K562 (cell line): ENCODE measurements around the gene ALKBH2. TPM values are rescaled to one million over a fixed set of nuclear protein-coding genes. Genes with fewer than 3 reads are reported as not detected.

Experiments
- ATAC-seq: fragments of 200-7000 bp; cut with Tn5 transposase; 3 replicates; pipeline ENCODE4 v1.9.1; 2020; ENCODE audit warnings: moderate library complexity
- BruUV-seq: library from RNA; stranded (reverse); fragments of 400-500 nt; replicated peaks from 2 replicates; lab custom pipeline; 2021; lab: Mats Ljungman, UMichigan
- CTCF ChIA-PET: fragments of 300-600 bp; formaldehyde crosslinking; extraction: SDS; loops from one replicate; lab custom pipeline; 2021; ENCODE audit warnings: low intra/inter-chr PET ratio; lab: Yijun Ruan, JAX
- POLR2A ChIA-PET: fragments of 300-600, 350-650 bp; sonication (Branson Sonifier 250); formaldehyde crosslinking; extraction: SDS; loops from one replicate; lab custom pipeline; 2021; ENCODE audit warnings: antibody characterized with exemption, inconsistent platforms; lab: Yijun Ruan, JAX
- DNase-seq, 4 experiments: peaks; one replicate each; pipeline versions ENCODE4 v3.0.0 to v3.0.0-alpha.2; 2011 to 2018; ENCODE audit warnings: low spot score in 3 of 4, mixed read lengths in 3 of 4; ENCODE audit errors: extremely low read depth in 1 of 4
- FAIRE-seq: peaks from 2 replicates; lab custom pipeline; 2011; peaks lifted over from hg19 to GRCh38; lab: Jason Lieb, UNC
- H2AFZ ChIP-seq: 2 replicates; pipeline ENCODE4 v1.6.0; 2011; ENCODE audit warnings: low read depth, low read length, control low read depth, inconsistent platforms
- H3K27ac ChIP-seq: fragments of 200-600 bp; 3 replicates; pipeline ENCODE4 v1.8.0; 2011; ENCODE audit warnings: low read depth, mild to moderate bottlenecking, control low read depth, inconsistent platforms, low read length, moderate library complexity, mixed read lengths; ENCODE audit errors: extremely low read depth
- H3K27me3 ChIP-seq, 2 experiments: fragments of 300-600 bp in 1 of 2; 2 replicates in 1 of 2; 3 replicates in 1 of 2; pipeline versions ENCODE4 v1.6.0 to v1.8.0; 2011; ENCODE audit warnings: inconsistent platforms in 2 of 2, low read length in 2 of 2, mild to moderate bottlenecking in 1 of 2, mixed read lengths in 1 of 2, moderate library complexity in 1 of 2; ENCODE audit not compliant: control insufficient read depth in 2 of 2, insufficient read depth in 2 of 2
- H3K36me3 ChIP-seq: fragments of 300-600 bp; 3 replicates; pipeline ENCODE4 v1.8.0; 2011; ENCODE audit warnings: mild to moderate bottlenecking, low read length, inconsistent platforms; ENCODE audit not compliant: control insufficient read depth, insufficient read depth
- H3K4me1 ChIP-seq, 2 experiments: fragments of 200-600 bp in 1 of 2; replicated peaks in 1 of 2; 2 replicates in 1 of 2; 3 replicates in 1 of 2; pipeline versions ENCODE4 v1.5.1 to v1.8.0; 2011; ENCODE audit warnings: inconsistent platforms in 2 of 2, low read length in 2 of 2, mild to moderate bottlenecking in 1 of 2, mixed read lengths in 1 of 2, moderate library complexity in 1 of 2; ENCODE audit not compliant: control insufficient read depth in 2 of 2, insufficient read depth in 2 of 2
- H3K4me2 ChIP-seq: 2 replicates; pipeline ENCODE4 v1.6.1; 2011; ENCODE audit warnings: low read length, control low read depth, inconsistent platforms, mixed read lengths; ENCODE audit not compliant: insufficient read depth
- H3K4me3 ChIP-seq: fragments of 200-600 bp; sonication (generic), shearing (Covaris generic); 2 replicates; pipeline ENCODE4 v1.5.1; 2016; ENCODE audit warnings: control low read depth, inconsistent platforms
- H3K79me2 ChIP-seq: fragments of 200-600 bp; 3 replicates; pipeline ENCODE4 v1.8.0; 2011; ENCODE audit warnings: low read length, inconsistent platforms; ENCODE audit not compliant: control insufficient read depth, insufficient read depth
- H3K9ac ChIP-seq, 2 experiments: 2 replicates each; pipeline versions ENCODE4 v1.6.0 to v1.6.1; 2011; ENCODE audit warnings: low read depth in 2 of 2, low read length in 2 of 2, control low read depth in 1 of 2, inconsistent platforms in 1 of 2, mild to moderate bottlenecking in 1 of 2, mixed read lengths in 1 of 2; ENCODE audit not compliant: insufficient read depth in 1 of 2
- H3K9me1 ChIP-seq: one replicate; pipeline ENCODE4 v1.6.0; 2011; ENCODE audit warnings: inconsistent platforms, mild to moderate bottlenecking, low read length, moderate library complexity; ENCODE audit not compliant: control insufficient read depth, insufficient read depth
- H3K9me3 ChIP-seq: replicated peaks from 2 replicates; pipeline ENCODE4 v1.5.1; 2011; ENCODE audit warnings: low read depth, low read length, inconsistent platforms; ENCODE audit not compliant: control insufficient read depth, insufficient read depth
- H4K20me1 ChIP-seq: replicated peaks from 2 replicates; pipeline ENCODE4 v1.6.1; 2011; ENCODE audit warnings: low read length, inconsistent platforms, mixed read lengths; ENCODE audit not compliant: control insufficient read depth, insufficient read depth
- AFF4 ChIP-seq: sonication (generic); formaldehyde crosslinking; IDR thresholded peaks from 2 replicates; pipeline ENCODE4 v1.8.0; 2023; ENCODE audit warnings: mild to moderate bottlenecking, missing genetic modification reagents
- CBFA2T3 ChIP-seq: fragments of 450-650 bp; IDR thresholded peaks from 2 replicates; pipeline ENCODE4 v1.6.1; 2017
- DMBX1 ChIP-seq: fragments of 250-450 bp; sonication (Bioruptor Pico); IDR thresholded peaks from 2 replicates; pipeline ENCODE4 v1.8.0; 2022; ENCODE audit warnings: inconsistent platforms, mild to moderate bottlenecking, moderate library complexity, borderline replicate concordance
- GABPB1 ChIP-seq: sonication (generic); formaldehyde crosslinking; IDR thresholded peaks from 2 replicates; pipeline ENCODE4 v1.8.0; 2022; ENCODE audit warnings: mild to moderate bottlenecking, missing genetic modification reagents
- IFI16 ChIP-seq: fragments of 250-450 bp; sonication (Bioruptor Pico); IDR thresholded peaks from 2 replicates; pipeline ENCODE4 v2.1.2; 2022; ENCODE audit warnings: mild to moderate bottlenecking, inconsistent platforms
- KDM5B ChIP-seq: fragments of 200-600 bp; sonication (generic); IDR thresholded peaks from 2 replicates; pipeline ENCODE4 v1.6.1; 2012; ENCODE audit warnings: low read depth, mild to moderate bottlenecking, moderate library complexity, low read length, control low read depth, inconsistent platforms; ENCODE audit not compliant: insufficient replicate concordance
- TRIM28 ChIP-seq: fragments of 450-650 bp; IDR thresholded peaks from 2 replicates; pipeline ENCODE4 v1.6.1; 2017
- XRCC5 ChIP-seq: fragments of 200-400 bp; formaldehyde crosslinking; IDR thresholded peaks from 2 replicates; pipeline ENCODE4 v1.6.1; 2017; ENCODE audit warnings: low read depth, mild to moderate bottlenecking, low read length
- YY1 ChIP-seq, 3 experiments: IDR thresholded peaks; 2 replicates each; pipeline ENCODE4 v1.6.1; 2011; ENCODE audit warnings: low read length in 2 of 3, mild to moderate bottlenecking in 2 of 3, moderate library complexity in 2 of 3, borderline replicate concordance in 1 of 3, control low read depth in 1 of 3, low read depth in 1 of 3; ENCODE audit not compliant: insufficient read depth in 3 of 3, insufficient replicate concordance in 2 of 3, control insufficient read depth in 1 of 3, insufficient read length in 1 of 3; ENCODE audit errors: extremely low read depth in 1 of 3
- ZBTB2 ChIP-seq: fragments of 450-650 bp; IDR thresholded peaks from 2 replicates; pipeline ENCODE4 v1.6.1; 2016; ENCODE audit warnings: antibody characterized with exemption
- ZNF785 ChIP-seq: fragments of 250-450 bp; sonication (Bioruptor Pico); IDR thresholded peaks from 2 replicates; pipeline ENCODE4 v1.4.0; 2020; ENCODE audit warnings: mild to moderate bottlenecking
- WGBS: fragments of 100-300 bp; shearing (Covaris generic); methylation state at CpG from one replicate; pipeline ENCODE4 v1.1.6; 2016; ENCODE audit warnings: low coverage, mixed read lengths; ENCODE audit not compliant: insufficient coverage; ENCODE audit errors: missing lambda C conversion rate; 5-methylcytosine and 5-hydroxymethylcytosine counted together
- in situ Hi-C: fragments of 300-500 bp; cut with MboI; formaldehyde crosslinking; loops from 4 replicates; pipeline ENCODE4 v1.15.0; 2018; ENCODE audit warnings: inconsistent platforms, mixed read lengths
- intact Hi-C: fragments of 100-400 bp; cut with micrococcal nuclease; formaldehyde crosslinking; loops from 2 replicates; pipeline ENCODE4 v1.14.2; 2022
- polyA plus RNA-seq, 8 experiments: library from polyadenylated mRNA; depleted of rRNA in 4 of 8; stranded (reverse) in 5 of 8; unstranded in 3 of 8; fragments of >200 nt; fragmentation: Nextera tagmentation in 2 of 8; fragmentation: Illumina TruSeq in 1 of 8; extraction: Ambion mirVana in 2 of 8; extraction: Trizol in 1 of 8; gene quantifications; 2 replicates each; pipeline versions ENCODE4 v1.2.1 to v1.2.3, GENCODE V29; 2011 to 2014; ENCODE audit warnings: inconsistent platforms in 1 of 8, missing spikeins in 1 of 8
- total RNA-seq, 7 experiments: library from RNA; depleted of rRNA in 6 of 7; stranded (reverse); fragments of >200 nt in 6 of 7; fragmentation: Illumina TruSeq in 2 of 7; extraction: Trizol in 2 of 7; gene quantifications; 2 replicates each; pipeline versions ENCODE4 v1.2.1 to v1.2.3, GENCODE V29; 2011 to 2021; ENCODE audit warnings: low replicate concordance in 1 of 7

The ALKBH2 gene
- total and polyA plus RNA-seq, 9 of the 15 experiments (the other 6 are each of a cell fraction or from before 2014, with no cell fraction given): 5.9 to 56.1 (median 41.9) TPM

- DNase-seq (no peak), FAIRE-seq (no peak), ATAC-seq (no peak)
- Histone ChIP-seq H3K9me3 (no peaks in the 10 kb centered on the region), H3K4me2 (no peak overlapping the region), H3K9ac (no peak overlapping the region), H3K4me1 (0 out of 5 replicates have a peak, but pooled peaks cover 0 to under 1% of the 10 kb centered on the region in 2 experiments), H3K27ac (no peak overlapping the region), H4K20me1 (no peaks in the 10 kb centered on the region), H3K27me3 (no peaks in the 10 kb centered on the region), H3K9me1 (no peaks in the 10 kb centered on the region), H2AFZ (no peak overlapping the region), H3K36me3 (peaks cover 9% of the 10 kb centered on the region; the same call in 2 of the 3 replicates), H3K79me2 (no peaks in the 10 kb centered on the region), H3K4me3 (no peak overlapping the region)
- CTCF ChIA-PET: interaction anchor here (0.6 kb wide), 1 partner anchor 76 kb away, joined by 3 read pairs; no protein-coding TSS in a partner anchor
- TF ChIP-seq AFF4 (CRISPR knock-in tag) (no peak), CBFA2T3 (no peak), YY1 (IDR thresholded peaks at IDR 0.05; ENCODE audit: borderline replicate concordance in 1 of 3, control insufficient read depth in 1 of 3, extremely low read depth in 1 of 3, insufficient read depth in 3 of 3, insufficient read length in 1 of 3, insufficient replicate concordance in 2 of 3, low read depth in 1 of 3, low read length in 2 of 3) (no peak), XRCC5 (no peak), IFI16 (CRISPR knock-in tag) (no peak), ZBTB2 (no peak), TRIM28 (no peak), ZNF785 (CRISPR knock-in tag) (no peak), DMBX1 (no peak), KDM5B (no peak), GABPB1 (CRISPR knock-in tag) (no peak)
- POLR2A ChIA-PET: interaction anchor here (0.6 kb wide), 1 partner anchor 14 kb away, joined by 3 read pairs; no protein-coding TSS in a partner anchor
- BruUV-seq: no TSS peak
- 69% methylated on average over 6 of the region's 6 CpGs for WGBS
- in situ Hi-C loops: no loop called here
- intact Hi-C loops: no loop called here
Measured at GRCh38 chr12:109058773-109059172, 34.5 kb downstream of the ALKBH2 start.
